Small intestine (tissue), 7 donors: ENCODE measurements around the gene IGSF11. TPM values are rescaled to one million over a fixed set of nuclear protein-coding genes. Genes with fewer than 3 reads are reported as not detected.

Source experiments
- DNase-seq, 2 donors: peaks; one replicate each; pipeline versions ENCODE4 v3.0.0 to v3.0.0-alpha.2; 2013
- FAIRE-seq: peaks from 2 replicates; lab custom pipeline; 2012; peaks lifted over from hg19 to GRCh38; lab: Jason Lieb, UNC
- H3K27ac ChIP-seq, 3 donors: one replicate each; pipeline ENCODE4 v1.5.1; 2013; ENCODE audit warnings: low read length in 2 of 3, mild to moderate bottlenecking in 2 of 3, control low read depth in 1 of 3, inconsistent platforms in 1 of 3, low read depth in 1 of 3, moderate library complexity in 1 of 3
- H3K27me3 ChIP-seq, 3 donors: one replicate each; pipeline ENCODE4 v1.6.1; 2013; ENCODE audit warnings: low read length in 3 of 3, inconsistent platforms in 1 of 3; ENCODE audit not compliant: control insufficient read depth in 3 of 3, insufficient read depth in 3 of 3
- H3K36me3 ChIP-seq, 3 donors: one replicate each; pipeline ENCODE4 v1.6.1; 2013; ENCODE audit warnings: low read length in 3 of 3, inconsistent platforms in 1 of 3, low read depth in 1 of 3, mild to moderate bottlenecking in 1 of 3, moderate library complexity in 1 of 3; ENCODE audit not compliant: control insufficient read depth in 3 of 3, insufficient read depth in 2 of 3
- H3K4me1 ChIP-seq, 3 donors: one replicate each; pipeline ENCODE4 v1.6.1; 2013; ENCODE audit warnings: low read length in 2 of 3, inconsistent platforms in 1 of 3, low read depth in 1 of 3, mild to moderate bottlenecking in 1 of 3, moderate library complexity in 1 of 3; ENCODE audit not compliant: control insufficient read depth in 3 of 3, insufficient read depth in 2 of 3
- H3K4me3 ChIP-seq, 3 donors: one replicate each; pipeline ENCODE4 v1.5.1; 2013; ENCODE audit warnings: low read length in 3 of 3, control low read depth in 1 of 3, inconsistent platforms in 1 of 3, low read depth in 1 of 3, mild to moderate bottlenecking in 1 of 3, moderate library complexity in 1 of 3
- H3K9me3 ChIP-seq, 2 donors: one replicate each; pipeline ENCODE4 v1.6.1; 2013; ENCODE audit warnings: low read depth in 1 of 2, low read length in 1 of 2; ENCODE audit not compliant: control insufficient read depth in 2 of 2, insufficient read depth in 1 of 2
- WGBS, 3 donors: extraction: QIAGEN DNeasy Blood & Tissue Kit; methylation state at CpG; one replicate each; pipeline ENCODE4 v1.1.7; 2013; 5-methylcytosine and 5-hydroxymethylcytosine counted together
- polyA plus RNA-seq, 4 donors: library from polyadenylated mRNA; stranded (reverse) in 3 of 4; unstranded in 1 of 4; fragments of 200-250 nt in 3 of 4; fragments of 120-200 nt in 1 of 4; gene quantifications; one replicate each; pipeline versions ENCODE4 v1.2.1 to v1.2.3, GENCODE V29; 2013
- donor health status: healthy with polysubstance abuse.
- donor health status: control.
- donor health status: control.
- donor health status: Bipolar disorder and iron deficiency.
- donor health status: healthy.

IGSF11 gene
- polyA plus RNA-seq, 4 donors, result 0.43 to 0.51 TPM; not detected in 2

DNA sequence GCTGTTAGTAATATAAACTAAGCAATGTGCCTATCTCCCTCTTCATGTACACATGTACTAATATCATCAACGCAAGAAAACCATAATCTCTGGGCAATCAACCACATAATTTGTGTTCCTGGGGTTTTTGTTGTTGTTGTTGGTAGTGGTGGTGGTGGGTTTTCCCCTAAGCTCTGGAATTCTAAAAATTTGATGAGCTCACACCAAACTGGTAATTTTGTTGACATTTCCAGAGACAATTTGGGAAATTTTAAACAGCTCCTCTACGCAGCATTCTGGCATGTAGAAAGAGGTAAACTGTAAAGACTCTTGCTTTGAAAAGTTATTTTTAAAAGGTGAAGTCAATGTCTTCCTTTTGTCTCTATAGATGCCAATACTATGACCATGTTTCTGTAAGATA lies 126.7 kb downstream of the IGSF11 start:
- Histone ChIP-seq H3K4me1 (no peaks in the 10 kb centered on the region), H3K4me3 (no peak overlapping the region), H3K27ac (no peak overlapping the region), H3K27me3 (no peaks in the 10 kb centered on the region), H3K9me3 (no peaks in the 10 kb centered on the region), H3K36me3 (no peaks in the 10 kb centered on the region)
- DNase-seq, result no peak
- WGBS, 3 donors, result 60 to 76% (median 74%) methylated on average over 2 of the region's 2 CpGs
- no peak for FAIRE-seq

DNA sequence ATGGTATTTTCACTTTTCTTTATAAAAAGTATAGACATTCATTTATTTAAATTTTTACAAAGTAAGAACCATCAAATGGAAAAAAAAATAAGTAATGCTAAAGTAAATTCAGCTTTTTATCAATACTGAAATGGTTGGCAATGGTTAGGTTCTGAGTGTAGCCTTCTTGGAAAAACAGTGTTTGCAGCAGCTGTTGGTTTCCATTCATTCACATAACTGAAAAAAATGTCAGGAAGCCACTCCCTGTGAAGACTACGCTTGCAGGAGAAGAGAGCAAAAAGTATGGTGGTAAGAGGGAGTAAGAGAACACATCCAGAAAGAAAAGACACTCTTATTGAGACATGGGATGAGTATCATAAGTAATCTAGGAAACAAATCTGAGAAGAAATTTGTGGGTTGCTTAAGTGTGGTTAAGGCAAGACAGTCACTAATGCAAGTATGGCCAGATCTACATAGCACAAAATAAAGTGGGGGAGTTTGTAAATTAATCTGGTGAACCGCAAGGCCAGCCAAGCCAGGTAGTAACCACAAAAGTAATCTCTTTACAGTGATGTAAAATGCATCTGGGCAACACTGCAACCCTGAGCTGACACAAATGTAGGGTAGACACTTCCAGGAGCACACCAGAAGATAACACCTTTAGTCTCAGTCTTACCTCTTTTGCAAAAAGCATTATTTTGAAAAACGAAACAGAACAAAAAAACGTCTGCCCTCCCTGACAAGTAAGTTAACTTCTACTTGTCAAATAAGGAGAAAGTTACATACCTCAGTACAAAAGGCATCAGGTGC lies 133.7 kb downstream of the IGSF11 start:
- DNase-seq, result no peak
- no peak for FAIRE-seq
- H3K9me3 ChIP-seq, result no peaks in the 10 kb centered on the region
- 55 to 68% (median 64%) methylated on average over 4 of the region's 4 CpGs for WGBS, 3 donors
- no peaks in the 10 kb centered on the region for H3K27me3 ChIP-seq
- H3K4me3 ChIP-seq, result no peak overlapping the region
- H3K36me3 ChIP-seq, result no peaks in the 10 kb centered on the region
- H3K4me1 ChIP-seq, result no peaks in the 10 kb centered on the region
- no peak overlapping the region for H3K27ac ChIP-seq

DNA sequence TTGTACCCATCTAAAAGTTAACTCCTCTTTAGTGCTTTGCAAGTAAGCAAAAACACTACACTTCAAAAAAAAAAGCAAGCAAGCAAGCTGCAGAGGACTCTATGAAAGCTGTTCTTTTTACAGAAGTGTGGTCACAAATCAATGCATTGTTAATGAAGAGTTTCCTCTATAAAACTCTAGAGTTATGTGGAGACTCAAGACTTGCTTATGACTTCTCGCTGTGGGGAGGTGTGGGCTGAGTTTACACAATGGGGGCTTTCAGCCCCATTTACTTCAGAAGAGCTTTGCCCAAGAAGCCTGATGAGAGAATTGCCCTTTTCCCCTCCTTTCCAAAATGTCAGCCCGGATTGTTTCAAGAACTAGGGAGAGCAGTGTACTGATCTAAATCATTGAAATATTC lies 144.4 kb downstream of the IGSF11 start:
- WGBS, 3 donors, result 69 to 80% (median 75%) methylated on average over 2 of the region's 2 CpGs

DNA sequence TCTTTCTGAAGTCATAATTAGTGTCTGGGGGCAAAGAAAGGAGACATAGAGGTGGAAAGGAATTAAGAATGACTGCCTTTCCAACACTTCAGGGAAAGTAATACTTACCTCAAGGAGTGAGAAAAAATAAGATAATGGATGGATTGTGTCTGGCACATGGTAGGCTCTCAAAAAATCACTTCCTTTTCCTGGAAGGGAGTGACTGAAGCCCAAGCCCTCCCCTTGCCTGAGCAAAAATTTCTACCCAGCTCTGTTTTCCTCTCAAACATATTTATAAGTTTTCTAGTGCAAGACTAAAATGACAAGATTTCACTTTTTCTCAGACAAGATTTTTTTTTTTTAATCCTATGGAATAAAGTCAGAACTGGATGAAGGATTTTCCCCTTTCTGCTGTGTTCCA lies 145.0 kb downstream of the IGSF11 start:
- Histone ChIP-seq H3K36me3 (no peaks in the 10 kb centered on the region), H3K27me3 (no peaks in the 10 kb centered on the region), H3K4me3 (no peak overlapping the region), H3K4me1 (no peaks in the 10 kb centered on the region), H3K9me3 (no peaks in the 10 kb centered on the region), H3K27ac (no peak overlapping the region)
- FAIRE-seq (no peak), DNase-seq (no peak)

More for the DNA sequence above, 144.4 kb downstream of the IGSF11 start:
- Histone ChIP-seq H3K36me3 (no peaks in the 10 kb centered on the region), H3K9me3 (no peaks in the 10 kb centered on the region), H3K4me3 (no peak overlapping the region), H3K4me1 (no peaks in the 10 kb centered on the region), H3K27me3 (peaks cover 0 to 3% (median 0%) of the 10 kb centered on the region in 3 donors), H3K27ac (no peak overlapping the region)
- no peak for FAIRE-seq
- DNase-seq, result no peak

DNA sequence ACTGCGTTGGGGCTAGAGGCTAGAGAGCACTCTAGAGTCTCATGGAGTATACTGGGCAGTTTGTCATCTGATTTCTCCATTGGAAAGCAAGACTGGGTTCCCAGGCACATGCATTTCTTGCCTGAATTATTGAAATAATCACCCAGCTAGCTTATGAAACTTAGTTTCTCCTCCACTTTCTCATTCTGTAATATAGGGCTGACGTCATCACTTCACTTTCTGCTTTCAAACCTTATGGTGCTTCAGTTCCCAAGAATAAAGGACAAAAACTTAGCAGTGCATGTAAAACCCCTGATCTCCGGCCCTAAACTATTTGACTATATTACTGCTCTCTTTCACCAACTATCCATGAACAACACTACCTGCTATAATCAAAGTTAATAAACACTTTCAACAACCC lies 147.9 kb downstream of the IGSF11 start:
- WGBS, 3 donors, result 77 to 87% (median 79%) methylated on average over 3 of the region's 3 CpGs
- no peaks in the 10 kb centered on the region for H3K4me1 ChIP-seq
- no peaks in the 10 kb centered on the region for H3K27me3 ChIP-seq
- H3K9me3 ChIP-seq, result no peaks in the 10 kb centered on the region
- no peaks in the 10 kb centered on the region for H3K36me3 ChIP-seq
- H3K27ac ChIP-seq, result no peak overlapping the region
- H3K4me3 ChIP-seq, result no peak overlapping the region
- FAIRE-seq (no peak), DNase-seq (no peak)

DNA sequence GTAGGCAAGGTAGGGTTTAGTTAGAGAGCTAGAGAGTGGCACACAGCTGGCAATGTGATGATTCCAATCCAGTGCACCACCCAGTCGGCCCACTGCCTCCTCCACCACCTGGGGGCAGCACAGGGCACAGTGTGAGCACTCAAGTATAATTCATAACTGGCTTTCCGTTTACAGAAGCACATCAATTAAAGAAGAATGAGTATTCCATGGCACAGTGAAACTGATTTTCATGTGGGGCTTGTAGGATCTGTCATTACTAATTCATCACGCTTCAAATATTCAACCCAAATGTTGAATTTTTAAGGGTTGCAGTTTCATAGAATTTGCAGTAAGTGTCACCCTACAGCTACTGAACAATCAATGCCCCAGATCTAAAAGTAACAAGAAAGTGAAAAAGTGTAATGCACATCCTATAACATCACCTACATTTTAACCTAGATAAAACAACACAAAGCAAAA lies 149.9 kb downstream of the IGSF11 start:
- H3K27me3 ChIP-seq, result no peaks in the 10 kb centered on the region
- no peak overlapping the region for H3K4me3 ChIP-seq
- no peak for FAIRE-seq
- H3K4me1 ChIP-seq, result no peaks in the 10 kb centered on the region
- WGBS, 3 donors, result 0 to 1% (median 1%) methylated on average over 3 of the region's 3 CpGs
- H3K9me3 ChIP-seq, result no peaks in the 10 kb centered on the region
- H3K36me3 ChIP-seq, result no peaks in the 10 kb centered on the region
- H3K27ac ChIP-seq, result no peak overlapping the region
- peak; percentile 57 to 63 for DNase-seq

DNA sequence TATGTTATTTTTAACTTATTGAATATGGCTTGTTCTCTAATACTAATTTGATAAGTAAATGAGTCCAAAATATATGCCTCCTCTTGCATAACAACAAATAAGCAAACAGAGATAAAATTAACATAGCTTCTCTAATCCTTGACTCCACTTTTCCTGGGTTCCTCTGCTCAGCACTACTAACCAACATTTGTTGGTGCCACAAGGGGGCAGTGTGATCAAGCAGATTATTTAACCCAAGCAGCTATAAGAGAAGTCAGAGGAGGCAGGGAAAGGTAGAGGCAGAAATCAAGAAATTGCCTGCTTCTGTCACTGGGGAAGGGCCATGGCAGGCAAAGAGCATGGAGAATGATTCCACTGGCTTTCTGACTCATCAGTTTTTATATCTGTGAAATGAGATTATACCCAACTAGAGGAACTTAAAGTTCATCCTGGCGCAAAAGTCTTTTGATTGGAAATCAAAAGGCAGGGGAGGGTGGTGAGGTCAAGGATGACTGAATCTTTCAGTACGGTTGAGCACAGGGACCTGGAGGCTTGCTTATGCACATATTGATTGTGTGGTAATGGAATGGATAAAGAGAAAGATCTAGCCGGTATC lies 152.2 kb downstream of the IGSF11 start:
- Histone ChIP-seq H3K9me3 (no peaks in the 10 kb centered on the region), H3K4me3 (no peak overlapping the region), H3K36me3 (no peaks in the 10 kb centered on the region), H3K27me3 (peaks cover 0 to 3% (median 0%) of the 10 kb centered on the region in 3 donors), H3K27ac (no peak overlapping the region), H3K4me1 (no peaks in the 10 kb centered on the region)
- WGBS, 3 donors, result 56 to 73% (median 69%) methylated on average over 3 of the region's 3 CpGs
- DNase-seq, result peak; percentile 64 to 68
- peak; percentile 57 for FAIRE-seq

DNA sequence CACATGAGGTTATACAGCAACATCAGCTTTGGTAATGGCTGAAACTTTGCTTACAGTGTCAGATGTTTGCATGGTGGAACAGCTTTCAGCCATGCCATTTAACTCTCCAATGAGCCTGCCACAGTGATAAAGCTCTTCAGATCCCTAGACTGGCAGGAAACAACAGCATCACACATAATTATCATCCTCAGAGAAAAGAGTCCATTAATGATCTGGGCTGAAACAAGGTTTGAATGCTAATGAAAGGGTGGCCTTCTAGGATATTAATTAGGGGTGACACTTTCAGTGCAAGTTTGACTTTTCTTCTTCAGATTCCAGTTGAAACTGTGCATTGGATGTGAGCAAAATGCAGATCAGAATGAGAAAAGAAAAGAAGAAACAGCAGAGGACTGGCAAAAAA lies 166.6 kb downstream of the IGSF11 start:
- Histone ChIP-seq H3K4me1 (no peaks in the 10 kb centered on the region), H3K27me3 (no peaks in the 10 kb centered on the region), H3K36me3 (no peaks in the 10 kb centered on the region), H3K9me3 (peaks cover 0 to 15% of the 10 kb centered on the region in 2 donors), H3K27ac (no peak overlapping the region), H3K4me3 (no peak overlapping the region)
- no peak for DNase-seq
- FAIRE-seq, result no peak
